HG03354 (cell line): ENCODE data around the gene DMXL1.
A peak's percentile ranks its signal among the peaks of the same experiment; 100 is the strongest.

ENCODE experiments used
- ATAC-seq: cut with Tn5 transposase; IDR thresholded peaks from one replicate; pipeline ENCODE4 v1.9.1; 2021; ENCODE audit warnings: mild to moderate bottlenecking; ENCODE audit not compliant: unreplicated experiment, poor library complexity, severe bottlenecking

The DMXL1 gene

DNA sequence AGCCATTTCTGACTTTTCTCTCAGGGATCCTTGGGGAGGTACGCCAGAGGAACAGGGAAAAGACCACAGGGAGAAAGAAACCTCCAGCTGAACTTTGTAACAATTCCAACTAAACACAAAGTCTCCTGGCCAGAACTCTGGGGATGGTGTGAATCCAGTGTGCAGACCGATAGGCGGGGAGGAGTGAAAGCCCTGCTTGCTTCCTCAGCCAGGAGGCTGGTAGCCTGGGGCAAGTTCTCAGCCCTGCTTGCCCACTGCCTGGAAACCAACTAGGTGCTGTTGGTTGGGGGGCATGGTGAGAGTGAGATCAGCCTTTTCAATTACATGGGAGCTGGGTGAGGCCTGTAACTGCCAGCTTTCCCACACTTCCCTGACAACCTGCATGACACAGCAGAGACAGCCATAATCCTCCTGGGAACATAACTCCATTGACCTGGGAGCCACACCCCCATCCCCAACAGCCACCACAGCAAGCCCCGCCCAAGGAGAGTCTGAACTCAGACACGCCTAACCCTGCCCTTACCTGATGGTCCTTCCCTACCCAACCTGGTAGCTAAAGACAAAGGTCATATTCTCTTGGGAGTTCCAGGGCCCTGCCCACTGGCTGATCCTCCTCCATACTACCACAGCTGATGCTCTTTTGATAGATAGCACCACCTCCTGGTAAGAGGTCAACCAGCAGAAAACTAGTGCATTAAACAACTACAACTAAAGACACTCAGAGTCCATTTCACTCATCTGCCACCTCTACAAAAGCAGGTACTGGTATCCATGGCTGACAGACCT, 184.9 kb downstream of the DMXL1 start:
- ATAC-seq, result peak; percentile 48

DNA sequence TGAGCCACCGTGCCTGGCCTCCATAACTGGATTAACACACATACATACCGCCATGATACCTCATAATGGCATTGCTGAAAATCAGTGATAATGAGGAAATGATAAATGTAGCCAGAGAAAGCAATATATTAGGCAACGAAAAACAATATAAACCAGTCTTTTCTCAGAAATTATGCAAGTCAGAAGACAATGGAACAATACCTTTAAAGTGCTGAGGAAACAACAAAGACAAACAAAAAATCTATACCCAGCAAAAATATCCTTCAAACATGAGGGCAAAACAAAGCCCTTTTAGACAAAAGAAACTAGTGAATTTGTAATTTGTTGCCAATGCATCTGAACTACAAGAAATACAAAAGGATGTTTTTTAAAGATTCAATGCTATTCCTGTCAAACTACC, 186.7 kb downstream of the DMXL1 start:
- no peak for ATAC-seq

DNA sequence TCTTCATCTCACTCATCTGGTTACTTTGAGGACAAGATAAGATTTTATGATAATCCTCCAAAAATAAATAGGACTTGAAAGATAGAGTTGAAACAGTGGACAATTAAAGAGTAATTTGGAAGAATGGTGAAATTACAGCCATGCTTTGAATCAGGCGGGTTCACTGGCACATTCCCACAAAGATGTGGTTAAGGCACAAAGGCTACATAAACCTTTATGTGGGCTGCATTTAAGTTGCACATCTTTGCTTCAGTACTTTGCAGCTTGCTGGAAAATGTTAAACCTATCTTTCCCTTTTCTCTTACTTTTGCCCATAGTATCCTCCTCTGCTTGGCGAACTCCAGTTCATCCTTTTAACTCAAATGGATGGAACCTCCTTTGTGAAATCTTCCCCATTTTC, 192.8 kb downstream of the DMXL1 start:
- no peak for ATAC-seq

DNA sequence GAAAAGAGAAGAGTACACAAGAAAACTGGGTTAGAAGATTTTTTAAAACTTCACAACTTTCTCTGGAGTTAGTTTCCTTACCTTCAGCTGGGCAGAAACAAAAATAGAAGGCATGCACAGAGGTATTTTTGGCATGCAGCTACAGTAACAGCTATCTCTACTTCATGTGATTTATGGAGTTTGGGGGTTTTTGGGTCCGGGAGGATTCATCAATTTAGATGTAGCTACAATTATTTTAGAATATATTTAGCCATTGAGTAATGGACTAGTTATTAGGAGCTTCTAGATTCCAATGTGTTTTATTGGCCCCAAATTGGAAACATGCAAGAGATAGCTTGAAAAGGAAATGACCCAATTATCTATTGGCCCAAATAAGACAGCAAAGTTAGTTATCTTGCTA, 193.3 kb downstream of the DMXL1 start:
- ATAC-seq, result no peak

DNA sequence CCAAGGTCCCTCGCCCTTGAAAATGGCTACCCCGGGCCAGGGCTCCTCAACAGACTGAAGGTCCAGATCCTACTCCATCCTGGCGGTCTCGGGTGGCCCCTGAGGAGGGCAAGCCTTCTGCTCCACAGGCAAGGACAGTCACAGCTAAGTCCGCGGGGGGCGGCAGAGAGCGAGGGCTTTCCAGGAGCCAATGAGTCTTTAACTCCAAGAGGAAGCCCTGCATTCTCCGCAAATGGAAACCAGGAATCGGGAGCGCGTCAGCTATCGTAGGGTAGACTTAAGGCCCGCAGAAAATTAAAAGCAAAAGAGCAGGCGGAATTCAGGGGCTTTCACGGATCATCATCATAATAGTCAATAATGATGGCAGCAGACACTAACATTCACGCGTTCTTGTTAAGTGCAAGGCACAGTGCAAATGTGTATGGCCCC, 197.1 kb downstream of the DMXL1 start:
- peak; percentile 78 for ATAC-seq

DNA sequence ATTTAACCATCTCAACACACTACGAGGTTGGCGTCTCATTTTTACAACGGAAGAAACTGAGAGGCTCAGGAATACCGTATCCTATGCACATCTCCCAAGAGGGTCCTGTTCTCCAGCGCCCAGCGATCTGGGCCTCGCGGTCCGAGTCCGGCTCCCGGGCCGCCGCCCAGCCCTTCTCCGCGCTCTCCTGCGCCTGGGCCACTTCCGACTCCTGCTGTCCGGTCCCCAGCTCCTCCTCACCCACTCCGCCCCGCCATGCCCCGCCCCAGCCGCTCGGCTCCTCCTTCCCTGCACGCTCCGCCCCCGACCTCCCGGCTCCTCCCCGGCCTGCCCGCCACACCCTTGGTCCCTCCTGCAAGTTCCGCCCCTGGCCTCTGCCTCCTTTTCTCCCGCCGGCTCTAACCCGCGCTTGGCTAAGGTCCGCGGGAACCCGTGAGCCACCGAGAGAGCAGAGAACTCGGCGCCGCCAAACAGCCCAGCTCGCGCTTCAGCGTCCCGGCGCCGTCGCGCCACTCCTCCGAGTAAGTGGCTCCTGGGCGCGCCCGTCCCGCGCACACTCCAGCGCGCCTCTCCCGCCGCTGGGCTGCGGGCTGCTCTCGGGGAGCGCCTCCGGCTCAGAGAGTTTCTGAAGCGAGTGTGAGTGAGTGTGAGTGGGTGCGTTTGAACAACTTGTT, 197.6 kb downstream of the DMXL1 start:
- ATAC-seq, result peak; percentile 88

DNA sequence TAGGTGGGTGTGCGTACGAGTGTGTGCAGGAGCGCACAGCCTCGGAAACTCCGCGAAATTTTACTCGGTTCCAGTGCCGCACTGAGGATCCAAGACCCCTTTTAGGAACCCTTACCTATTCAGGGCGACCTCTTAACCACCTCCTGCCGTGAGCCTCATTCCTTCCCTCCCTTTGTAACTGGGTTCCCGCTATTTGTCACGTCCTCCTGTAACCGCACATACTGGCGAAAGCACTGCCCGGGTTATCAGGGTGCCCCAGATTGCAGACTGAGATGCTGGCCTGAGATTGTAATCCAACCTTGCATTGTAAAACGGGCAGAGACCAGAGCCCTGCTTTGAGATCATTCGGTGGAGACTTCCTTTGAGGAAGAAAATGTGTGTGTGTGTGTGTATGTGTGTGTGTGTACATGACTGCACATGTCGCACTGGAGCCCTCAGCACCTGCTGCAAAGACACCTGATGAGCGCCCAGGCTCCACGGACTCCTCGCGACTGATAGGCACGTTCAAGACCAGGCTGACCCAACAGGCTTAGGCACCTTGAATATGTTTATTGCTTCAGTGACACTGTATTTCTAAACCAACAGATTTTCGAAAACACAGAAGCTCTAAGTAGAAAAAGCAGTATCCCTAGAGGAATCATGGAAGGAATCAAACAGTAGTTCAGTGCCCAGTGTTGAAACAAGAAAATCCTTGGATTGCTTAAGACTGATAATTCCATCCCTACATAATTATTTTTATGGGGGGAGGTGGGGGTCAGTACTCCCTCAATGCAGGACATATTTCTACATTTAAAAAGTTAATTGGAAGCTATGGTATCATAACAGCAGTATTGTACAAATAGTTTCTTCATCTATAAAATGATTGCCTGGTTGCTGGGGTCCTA, 198.4 kb downstream of the DMXL1 start:
- peak; percentile 5 for ATAC-seq

DNA sequence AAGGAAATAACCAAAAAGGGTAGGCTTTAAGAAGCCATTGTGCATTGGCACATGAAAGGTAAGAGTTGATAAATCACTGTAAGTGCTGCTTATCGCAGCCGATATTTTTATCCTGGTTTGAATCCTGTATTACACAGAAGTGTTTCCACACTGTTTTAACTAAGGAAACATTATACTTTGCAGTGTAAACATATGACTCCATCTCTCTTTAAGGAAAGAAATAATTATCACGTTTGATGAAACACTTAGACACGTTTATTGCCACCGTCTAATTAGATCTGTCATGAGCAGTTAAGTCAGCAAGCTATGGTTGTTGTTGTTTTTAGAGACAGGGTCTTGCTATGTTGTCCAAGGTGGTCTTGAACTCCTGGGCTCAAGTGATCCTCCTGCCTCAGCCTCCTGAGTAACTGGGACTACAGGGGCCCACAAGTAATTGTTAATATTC, 199.3 kb downstream of the DMXL1 start:
- no peak for ATAC-seq

DNA sequence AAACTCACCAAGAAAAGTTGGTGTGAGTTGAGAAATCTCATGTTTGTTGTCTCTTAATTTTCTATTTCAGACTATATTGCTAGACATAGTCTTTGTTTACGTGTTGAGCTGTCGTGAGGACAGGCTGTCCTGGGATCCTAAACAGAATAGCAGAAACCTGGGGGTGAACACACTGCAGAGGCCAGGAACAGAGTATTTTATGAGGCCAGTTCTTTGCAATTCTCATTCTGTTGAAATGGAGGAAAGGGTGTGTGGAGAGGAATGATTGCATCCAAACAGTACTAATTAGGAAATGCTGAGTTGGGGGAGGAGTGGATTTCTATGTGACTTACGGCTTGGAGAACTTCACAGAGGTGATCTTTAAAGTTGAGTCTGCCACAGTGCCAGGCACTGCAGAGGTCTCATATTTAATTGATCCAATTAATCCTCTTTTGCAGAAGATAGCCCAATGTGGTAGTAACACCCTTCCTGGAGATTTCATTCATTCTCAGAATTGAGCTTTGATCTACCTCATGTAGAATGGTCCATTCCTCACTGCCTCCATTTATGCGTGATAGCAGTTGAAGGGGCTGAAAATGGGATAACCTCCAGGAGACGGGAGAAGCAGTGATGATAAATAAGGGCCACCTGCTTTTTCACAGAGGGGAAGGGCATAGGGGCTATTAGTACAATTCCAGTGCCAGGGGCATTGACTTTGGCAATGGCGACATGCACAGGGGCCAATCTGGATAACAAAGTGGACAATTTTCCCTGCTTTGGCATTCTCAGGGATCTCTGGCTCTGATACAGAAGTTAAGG, 200.3 kb downstream of the DMXL1 start:
- ATAC-seq, result no peak

DNA sequence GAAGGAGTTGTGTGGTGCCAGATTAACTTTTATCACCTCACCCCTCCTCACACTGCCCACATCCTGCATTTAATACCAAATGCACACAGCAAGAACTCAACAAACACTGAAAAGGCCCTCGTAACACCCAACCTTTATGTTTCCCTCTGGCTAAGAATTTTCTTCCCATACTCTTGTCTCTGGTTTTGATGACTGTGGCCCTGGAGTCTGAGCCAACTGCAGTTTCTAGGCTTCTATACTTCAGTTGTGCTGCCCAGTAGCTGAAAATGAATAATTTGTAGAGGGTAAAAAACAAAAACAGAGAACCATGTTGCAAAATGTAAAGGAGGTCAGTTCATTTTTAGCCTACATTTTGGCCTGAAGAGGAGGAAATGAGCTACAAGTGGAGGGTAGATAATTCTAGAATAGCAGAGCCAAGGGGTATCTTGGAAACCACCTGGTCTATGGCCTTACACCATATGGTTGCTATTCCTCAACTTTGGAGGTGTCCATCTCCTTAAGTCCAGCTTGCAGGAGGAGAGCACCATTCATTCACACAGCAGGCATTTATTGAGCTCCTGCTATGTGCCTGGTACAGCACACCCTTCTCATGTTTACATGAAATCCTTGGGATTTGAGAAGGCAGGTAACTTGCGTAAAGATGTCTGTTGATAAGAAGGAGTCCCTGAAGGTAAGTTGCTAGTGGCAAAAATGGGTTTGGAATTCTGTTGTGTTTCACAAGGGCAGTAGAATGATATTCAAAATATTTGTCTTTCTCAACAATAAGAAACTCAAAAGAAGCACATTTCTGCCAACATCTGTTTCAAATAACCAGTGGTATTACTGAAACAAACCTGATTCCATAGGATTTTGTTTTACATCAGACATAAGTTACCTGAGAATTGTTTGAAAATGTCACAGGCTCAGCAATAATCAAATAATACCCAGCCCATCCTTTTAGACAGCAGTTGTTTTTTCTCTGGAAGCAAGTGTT, 201.2 kb downstream of the DMXL1 start:
- ATAC-seq, result no peak

DNA sequence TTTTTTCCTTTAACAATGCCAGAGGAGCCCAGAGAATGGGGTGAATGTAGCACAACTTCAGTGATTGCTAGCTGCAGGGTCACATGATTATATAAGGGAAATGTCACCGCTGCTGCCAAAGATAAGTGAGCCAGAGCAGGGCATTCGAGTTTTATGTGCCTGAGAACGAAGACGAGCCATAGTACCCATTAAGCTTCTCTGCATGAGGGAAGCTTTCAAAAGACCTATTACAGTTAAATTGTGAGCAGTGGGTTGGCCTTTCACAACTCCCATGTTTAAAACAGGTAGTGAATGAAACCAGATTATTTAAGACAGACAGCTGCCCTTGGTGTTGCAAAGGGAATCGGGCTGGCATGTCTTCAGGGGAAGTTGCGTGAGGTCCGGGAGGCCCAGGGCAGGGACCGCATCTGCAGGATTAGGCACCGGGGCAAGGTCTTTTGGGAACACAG, 202.5 kb downstream of the DMXL1 start:
- no peak for ATAC-seq

DNA sequence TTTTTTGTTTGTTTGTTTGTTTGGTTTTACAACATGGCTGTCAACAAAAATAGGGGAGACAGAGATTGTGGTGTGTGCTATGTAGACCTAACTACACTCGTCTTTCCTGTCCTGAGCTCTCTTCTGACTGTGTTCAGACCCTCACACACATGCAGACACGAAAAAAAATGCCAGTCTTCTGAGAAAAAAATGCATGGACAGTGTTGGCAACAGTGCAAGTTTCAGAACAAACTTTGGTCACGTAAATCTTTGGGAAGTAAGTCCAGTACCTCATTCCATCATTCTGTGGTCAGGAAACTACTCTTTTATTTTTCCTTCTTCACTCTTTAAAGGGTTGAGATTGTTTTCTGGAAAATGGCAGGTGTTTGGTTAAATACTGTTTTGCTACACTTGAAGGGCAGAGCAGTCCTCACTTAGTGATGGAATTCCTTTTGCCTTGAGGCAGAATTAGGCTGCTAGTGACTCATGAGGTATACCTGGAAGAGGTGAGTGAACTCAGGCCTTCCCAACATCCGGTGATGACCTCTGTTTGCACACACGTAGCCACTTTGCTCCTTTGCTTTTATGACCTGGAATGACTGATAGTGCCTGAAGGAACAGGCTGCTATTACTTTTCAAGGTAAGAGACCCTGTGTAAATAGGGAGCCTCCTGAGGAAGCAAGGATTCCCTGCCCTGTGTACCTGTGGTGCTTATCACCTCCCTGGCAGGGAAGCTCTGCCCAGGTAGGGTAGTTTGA, 203.3 kb downstream of the DMXL1 start:
- no peak for ATAC-seq

DNA sequence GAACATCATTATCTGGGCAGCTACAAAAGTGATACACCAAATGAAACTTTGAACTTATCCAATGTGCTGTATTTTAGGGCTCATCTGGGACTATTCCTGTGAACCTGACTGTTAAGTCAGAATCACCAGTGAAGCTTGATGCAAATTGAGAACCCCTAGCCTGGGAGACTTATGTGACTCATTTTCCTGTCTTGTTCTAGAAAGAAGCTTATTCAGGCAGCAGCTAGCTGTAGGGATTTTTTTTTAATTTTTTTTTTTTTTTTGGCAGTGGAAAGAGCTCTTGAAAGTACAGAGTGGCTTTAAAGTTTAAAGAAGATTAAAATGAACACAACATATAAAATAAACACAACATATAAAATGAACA, 203.9 kb downstream of the DMXL1 start:
- ATAC-seq, result peak; percentile 26

DNA sequence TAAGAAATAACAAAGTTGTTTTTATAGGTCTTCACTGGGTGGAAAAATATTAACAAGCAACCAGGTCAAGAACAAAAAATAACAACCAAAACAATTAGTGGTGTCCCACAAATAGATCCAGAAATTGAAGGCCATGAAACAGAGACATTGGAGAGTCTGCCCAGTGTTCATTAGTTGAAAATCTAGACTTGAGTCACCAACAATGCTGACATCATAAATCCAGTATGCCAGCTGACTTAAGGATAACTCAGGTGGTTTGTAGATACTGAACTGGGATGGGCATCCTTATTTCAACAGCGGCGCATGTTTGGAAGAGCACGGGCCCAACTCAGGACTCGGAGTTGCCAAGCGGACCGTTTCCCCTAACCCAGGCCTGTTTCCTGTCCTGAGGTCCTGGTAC, 204.3 kb downstream of the DMXL1 start:
- peak; percentile 22 for ATAC-seq

DNA sequence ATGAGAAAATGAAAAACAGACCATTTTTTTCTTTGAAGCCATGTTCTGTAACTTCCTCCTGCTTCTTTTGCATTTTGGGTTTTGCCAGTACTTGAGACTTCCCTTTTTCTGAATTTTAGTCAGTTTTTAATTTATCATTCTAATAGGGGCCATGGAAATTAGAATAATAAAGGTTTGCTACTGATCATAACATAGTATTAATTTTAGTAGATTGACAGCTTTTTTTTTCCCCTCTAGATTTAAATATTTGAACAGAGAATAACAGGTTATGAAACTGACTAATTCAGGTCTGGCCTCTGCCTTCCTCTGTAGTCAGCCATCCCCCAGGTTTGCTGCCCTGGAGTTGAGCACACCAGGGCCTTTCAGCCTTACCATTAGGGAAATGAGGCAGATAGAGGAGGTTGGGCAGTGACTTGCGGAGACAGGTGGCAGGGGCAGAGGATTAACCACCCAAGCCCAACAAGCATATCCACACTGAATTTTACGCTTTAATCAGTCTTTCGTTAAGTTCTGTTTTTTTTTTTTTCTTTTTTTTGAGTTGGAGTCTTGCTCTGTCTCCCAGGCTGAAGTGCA, 204.8 kb downstream of the DMXL1 start:
- ATAC-seq, result peak; percentile 83

DNA sequence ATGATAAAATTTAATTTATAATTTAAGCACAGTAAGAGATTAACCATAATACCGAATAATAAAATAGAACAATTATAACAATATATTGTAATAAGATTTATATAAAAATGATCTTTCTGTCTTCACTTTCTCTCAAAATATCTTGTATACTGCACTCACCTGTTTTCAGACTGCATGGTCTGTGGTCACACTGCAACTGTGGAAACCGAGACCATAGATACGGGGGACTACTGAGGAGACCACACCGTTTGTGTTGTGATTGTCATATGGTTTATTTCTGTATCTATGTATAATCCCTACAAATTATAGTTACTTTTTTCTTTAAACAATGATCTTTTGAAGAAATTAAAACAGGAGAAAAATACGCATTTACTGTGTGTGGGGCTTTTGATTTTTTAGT, 206.1 kb downstream of the DMXL1 start:
- ATAC-seq, result peak; percentile 36

DNA sequence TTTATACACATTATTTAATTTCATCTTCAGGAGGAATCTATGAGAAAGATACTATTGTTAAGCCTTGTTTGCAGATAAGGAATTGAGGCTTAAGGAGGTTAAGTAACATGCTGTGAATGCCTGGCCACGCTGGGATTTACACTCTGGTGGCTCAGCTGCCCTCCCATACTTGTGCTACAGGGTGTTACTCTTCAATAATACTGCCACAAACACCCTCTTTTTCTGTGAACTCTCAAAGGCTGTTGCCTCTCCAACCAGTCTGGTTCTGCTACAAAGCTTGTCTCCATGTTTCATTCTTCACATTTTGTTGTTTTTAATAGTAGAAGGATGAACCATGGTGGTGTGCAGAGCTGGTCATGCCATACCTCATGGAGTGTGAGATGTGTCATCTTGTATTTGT, 208.2 kb downstream of the DMXL1 start:
- ATAC-seq, result no peak

DNA sequence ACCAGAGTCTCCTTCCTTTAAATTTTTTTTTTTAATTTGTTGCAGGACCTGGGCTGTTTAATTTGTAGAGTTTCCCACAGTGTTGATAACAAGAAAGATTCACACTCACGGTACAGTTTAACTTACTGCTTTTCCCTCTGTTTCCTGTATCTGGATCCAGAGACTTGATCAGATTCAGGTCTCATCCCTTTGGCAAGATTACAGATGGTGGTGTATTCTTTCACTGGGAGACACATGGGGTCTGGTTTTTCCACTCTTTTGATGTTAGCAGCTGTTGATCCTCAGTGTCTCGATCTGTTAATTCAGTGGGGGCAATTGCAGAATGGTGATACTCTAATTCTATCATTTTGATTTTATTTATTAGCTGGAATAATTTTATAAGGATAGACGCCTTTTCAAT, 209.5 kb downstream of the DMXL1 start:
- no peak for ATAC-seq
